Measurements from ENCODE around the gene CAPZB. TPM values are rescaled to one million over a fixed set of nuclear protein-coding genes. Genes with fewer than 3 reads are reported as not detected.

CAPZB gene
- total RNA-seq, 3 donors from 2014 or later, result 112 to 114 (median 113) TPM

- no peaks in the 10 kb centered on the region for H3K9me3 ChIP-seq
- TF ChIP-seq POLR2AphosphoS5 (IDR thresholded peaks at IDR 0.05), result no peak
- TF ChIP-seq CTCF (IDR thresholded peaks at IDR 0.05), result no peak
- TF ChIP-seq POLR2A (IDR thresholded peaks at IDR 0.05), result no peak
- H3K4me3 ChIP-seq, result no peak overlapping the region
- H3K4me1 ChIP-seq, result peaks cover 3 to 22% of the 10 kb centered on the region in 2 donors
- H3K27me3 ChIP-seq, result no peaks in the 10 kb centered on the region
- no peaks in the 10 kb centered on the region for H3K36me3 ChIP-seq
- no peak for DNase-seq (ENCODE audit: low spot score in 2 of 2)
- H3K27ac ChIP-seq, result no peak overlapping the region
- intact Hi-C loops (cut with DNase I; ENCODE audit: low total_unique reads), result no loop called here
These were observed 103.1 kb downstream of the CAPZB start for GRCh38 chr1:19382222-19382621.

GRCh38 chr1:19381261-19381660 is 104.1 kb downstream of the CAPZB start:
- H3K27ac ChIP-seq, result no peak overlapping the region
- H3K4me3 ChIP-seq, result no peak overlapping the region
- no peaks in the 10 kb centered on the region for H3K9me3 ChIP-seq
- intact Hi-C loops (cut with DNase I; ENCODE audit: low total_unique reads), result no loop called here
- peaks cover 1 to 17% of the 10 kb centered on the region in 2 donors for H3K4me1 ChIP-seq
- H3K27me3 ChIP-seq, result no peaks in the 10 kb centered on the region
- DNase-seq (ENCODE audit: low spot score in 2 of 2), result no peak
- TF ChIP-seq POLR2AphosphoS5 (IDR thresholded peaks at IDR 0.05) (no peak), CTCF (IDR thresholded peaks at IDR 0.05) (no peak), POLR2A (IDR thresholded peaks at IDR 0.05) (no peak)
- no peaks in the 10 kb centered on the region for H3K36me3 ChIP-seq

GRCh38 chr1:19377812-19378718 is 107.3 kb downstream of the CAPZB start:
- no peaks in the 10 kb centered on the region for H3K4me1 ChIP-seq

GRCh38 chr1:19376428-19377372 is 108.6 kb downstream of the CAPZB start:
- H3K27ac ChIP-seq, result no peak overlapping the region
- no peaks in the 10 kb centered on the region for H3K4me1 ChIP-seq
- H3K4me3 ChIP-seq, result no peak overlapping the region
- DNase-seq (ENCODE audit: low spot score in 2 of 2), result no peak
- H3K36me3 ChIP-seq, result no peaks in the 10 kb centered on the region
- TF ChIP-seq POLR2A (IDR thresholded peaks at IDR 0.05) (no peak), CTCF (IDR thresholded peaks at IDR 0.05) (no peak), POLR2AphosphoS5 (IDR thresholded peaks at IDR 0.05) (no peak)
- no peaks in the 10 kb centered on the region for H3K27me3 ChIP-seq
- intact Hi-C loops (cut with DNase I; ENCODE audit: low total_unique reads), result no loop called here
- no peaks in the 10 kb centered on the region for H3K9me3 ChIP-seq

More at GRCh38 chr1:19377812-19378718, 107.3 kb downstream of the CAPZB start:
- intact Hi-C loops (cut with DNase I; ENCODE audit: low total_unique reads), result loop anchor here (1.0 kb wide), 1 partner anchor 12 kb away; no protein-coding TSS in a partner anchor
- no peak for TF ChIP-seq POLR2AphosphoS5 (IDR thresholded peaks at IDR 0.05)
- no peak for TF ChIP-seq POLR2A (IDR thresholded peaks at IDR 0.05)
- TF ChIP-seq CTCF (IDR thresholded peaks at IDR 0.05), result no peak
- no peaks in the 10 kb centered on the region for H3K27me3 ChIP-seq
- no peak for DNase-seq (ENCODE audit: low spot score in 2 of 2)
- no peaks in the 10 kb centered on the region for H3K36me3 ChIP-seq
- H3K9me3 ChIP-seq, result no peaks in the 10 kb centered on the region
- no peak overlapping the region for H3K4me3 ChIP-seq
- no peak overlapping the region for H3K27ac ChIP-seq

Data from breast epithelium (tissue), 4 donors.